Amniotic epithelial cell (primary cell): Measurements from ENCODE around the gene GARRE1.
A peak's percentile ranks its signal among the peaks of the same experiment; 100 is the strongest.
"Not testable (repeated sequence)": the region's sequence is repeated elsewhere in the genome, so short reads cannot be mapped to it uniquely, and the experiment has no call there.

ENCODE experiments used
- DNase-seq: peaks from one replicate; pipeline ENCODE4 v3.0.0-alpha.2; 2010; ENCODE audit warnings: low read depth

Gene GARRE1

GRCh38 chr19:34259367-34260095 lies 5.2 kb downstream of the GARRE1 start:
- DNase-seq: peak; percentile 46

DNA sequence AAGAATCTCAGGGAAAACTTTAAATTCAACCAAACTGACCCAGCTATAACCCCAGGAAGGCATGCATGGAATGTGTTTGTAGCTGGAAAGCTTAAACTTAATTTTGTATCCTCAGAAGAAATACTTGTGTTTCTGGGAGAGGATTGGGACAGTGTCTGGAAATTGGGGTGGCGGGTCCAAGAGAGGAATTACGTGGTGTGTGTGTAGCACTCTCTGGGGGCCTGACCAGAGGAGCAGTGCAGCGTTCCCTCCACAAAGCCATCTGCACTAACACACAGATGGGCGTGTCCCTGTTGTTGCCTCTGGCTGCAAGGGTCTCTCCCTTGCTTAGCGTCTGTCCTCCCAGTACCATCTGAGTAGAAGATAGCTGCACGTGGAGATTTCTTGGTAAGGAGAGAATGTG lies 6.4 kb downstream of the GARRE1 start:
- DNase-seq: peak; percentile 52

GRCh38 chr19:34261334-34262109 lies 7.2 kb downstream of the GARRE1 start:
- DNase-seq: no peak

GRCh38 chr19:34263745-34264237 lies 9.4 kb downstream of the GARRE1 start:
- DNase-seq: no peak

DNA sequence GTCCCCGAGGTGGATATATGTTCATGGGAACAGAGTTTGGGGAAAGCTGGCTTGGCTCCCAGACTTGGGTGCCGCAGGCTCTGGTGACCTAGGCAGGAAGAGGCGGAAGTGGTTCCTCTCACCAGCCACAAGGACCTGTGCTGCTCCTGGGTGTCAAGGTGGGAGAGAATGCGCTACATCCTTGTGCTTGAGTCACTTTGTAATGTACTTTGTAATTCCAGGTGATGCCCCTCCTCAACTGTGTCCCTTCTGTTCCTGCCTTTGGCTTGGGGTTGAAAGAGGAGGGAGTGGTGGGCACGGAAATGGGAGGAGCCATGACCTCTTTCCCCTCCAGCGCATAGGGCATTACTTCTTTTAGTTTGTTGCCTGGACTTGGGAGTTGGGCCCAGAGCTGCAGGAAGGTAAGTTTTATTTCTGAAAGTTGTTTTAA lies 10.9 kb downstream of the GARRE1 start:
- no peak for DNase-seq

DNA sequence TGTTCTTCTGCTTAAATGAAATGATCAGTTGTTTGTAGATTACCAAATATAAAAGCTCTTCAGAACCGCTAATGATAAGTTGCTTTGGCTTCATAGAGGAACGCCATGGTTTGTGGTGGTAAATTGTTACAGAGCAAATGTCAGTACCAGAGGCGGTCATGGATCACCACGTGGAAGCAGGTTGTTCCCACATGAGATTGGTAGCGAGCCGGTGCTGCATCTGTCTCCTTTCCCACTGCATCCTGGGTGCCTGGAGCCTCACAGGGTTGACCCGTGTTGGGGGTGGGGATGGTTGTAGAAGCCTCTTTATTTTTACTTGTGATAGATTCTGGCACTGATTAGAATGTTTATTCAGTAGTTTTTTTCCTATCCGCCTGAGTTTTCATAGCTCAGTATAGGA lies 14.7 kb downstream of the GARRE1 start:
- no peak for DNase-seq

DNA sequence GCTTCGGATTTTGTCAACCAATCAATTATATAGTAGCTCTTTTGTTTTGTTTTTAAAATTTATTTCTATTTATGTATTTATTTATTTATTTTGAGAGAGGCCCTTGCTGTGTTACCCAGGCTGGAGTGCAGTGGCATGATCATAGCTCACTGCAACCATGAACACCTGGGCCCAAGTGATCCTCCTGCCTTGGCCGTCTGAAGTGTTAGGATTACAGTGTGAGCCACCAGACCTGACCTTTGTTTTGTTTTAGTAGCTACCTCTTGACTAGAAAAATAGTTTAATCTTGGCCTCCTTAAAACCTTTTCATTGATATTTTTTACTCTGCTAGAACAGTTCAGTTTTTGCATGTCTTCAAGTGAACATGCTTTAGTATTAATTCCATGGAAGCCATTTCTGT lies 15.1 kb downstream of the GARRE1 start:
- no peak for DNase-seq

- peak; percentile 43 for DNase-seq
Measured at GRCh38 chr19:34269968-34270621, 15.7 kb downstream of the GARRE1 start.

DNA sequence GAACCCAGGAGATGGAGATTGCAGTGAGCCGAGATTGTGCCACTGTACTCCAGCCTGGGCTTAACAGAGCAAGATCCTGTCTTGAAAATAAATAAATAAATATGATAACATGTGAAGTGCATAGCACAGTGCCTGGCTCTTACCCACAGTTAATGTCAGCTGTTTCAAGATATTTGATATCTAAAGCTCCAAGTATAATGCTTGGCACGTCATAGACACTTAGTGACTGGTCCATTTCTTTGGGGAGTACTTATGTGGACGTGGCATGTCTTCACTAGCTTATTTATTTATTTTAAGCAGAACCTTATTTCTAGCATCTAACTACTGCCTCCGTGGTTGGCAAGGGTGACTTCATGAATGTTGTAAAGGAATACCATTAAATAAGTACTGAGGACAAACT lies 18.8 kb downstream of the GARRE1 start:
- no peak for DNase-seq

DNA sequence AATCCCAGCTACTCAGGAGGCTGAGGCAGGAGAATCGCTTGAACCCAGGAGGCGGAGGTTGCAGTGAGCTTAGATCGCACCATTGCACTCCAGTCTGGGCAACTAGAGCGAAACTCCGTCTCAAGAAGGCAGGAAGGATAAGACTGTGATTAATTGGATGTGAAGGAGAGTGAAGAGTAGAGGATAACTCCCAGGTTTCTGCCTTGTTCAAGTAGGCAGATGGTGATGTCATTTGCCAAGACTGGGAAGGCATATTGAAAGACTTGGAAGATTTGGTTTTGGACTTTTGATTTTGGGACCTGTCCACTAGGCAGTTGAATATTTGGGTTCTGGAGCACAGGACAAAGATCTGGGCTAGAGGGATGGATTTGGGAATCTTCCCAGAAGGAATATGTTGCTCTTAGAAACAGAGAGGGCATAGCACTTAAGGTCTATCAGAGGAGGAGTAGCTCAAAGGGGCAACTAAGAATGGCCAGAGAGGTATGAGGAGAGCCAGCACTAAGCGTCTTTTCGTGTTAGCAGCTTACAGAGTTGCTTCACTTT lies 20.0 kb downstream of the GARRE1 start:
- DNase-seq: peak; percentile 71

GRCh38 chr19:34274827-34275625 lies 20.7 kb downstream of the GARRE1 start:
- peak; percentile 95 for DNase-seq

GRCh38 chr19:34275705-34276104 lies 21.4 kb downstream of the GARRE1 start:
- no peak for DNase-seq

GRCh38 chr19:34276614-34277013 lies 22.3 kb downstream of the GARRE1 start:
- DNase-seq: no peak

DNA sequence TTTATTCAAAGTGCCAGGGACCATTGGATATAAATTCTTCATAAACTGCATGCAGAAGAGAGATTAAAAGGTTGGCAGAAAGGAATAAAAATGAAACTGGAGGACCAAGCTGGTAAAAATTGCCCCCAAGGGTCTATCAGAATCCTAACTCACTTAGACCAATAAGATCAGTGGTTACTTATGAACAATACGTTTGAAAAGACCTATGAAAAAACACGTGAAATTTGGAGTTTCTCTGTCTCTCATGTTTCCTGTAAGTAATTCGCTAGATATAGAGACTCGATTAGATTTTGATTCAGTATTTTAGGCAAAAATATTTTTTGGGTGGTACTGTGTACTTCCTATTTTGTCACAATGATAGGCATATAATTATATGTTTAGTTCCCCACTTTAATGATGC lies 22.9 kb downstream of the GARRE1 start:
- DNase-seq: no peak

- no peak for DNase-seq
Measured at GRCh38 chr19:34278783-34279182, 24.4 kb downstream of the GARRE1 start.

DNA sequence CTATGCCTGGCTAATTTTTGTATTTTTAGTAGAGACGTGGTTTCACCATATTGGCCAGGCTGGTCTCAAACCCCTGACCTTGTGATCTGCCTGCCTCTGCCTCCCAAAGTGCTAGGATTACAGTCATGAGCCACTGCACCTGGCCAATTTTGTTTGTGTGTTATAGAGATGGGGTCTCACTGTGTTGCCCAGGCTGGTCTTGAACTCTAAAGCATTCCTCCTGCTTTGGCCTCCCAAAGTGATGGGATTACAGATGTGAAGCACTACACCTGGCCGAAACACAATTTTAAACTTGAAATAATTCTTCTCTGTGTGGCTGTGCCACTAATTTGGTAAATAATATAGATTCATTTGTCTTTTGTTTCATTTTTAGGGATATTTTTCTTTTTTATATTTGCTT lies 27.1 kb downstream of the GARRE1 start:
- not testable (repeated sequence) for DNase-seq

DNA sequence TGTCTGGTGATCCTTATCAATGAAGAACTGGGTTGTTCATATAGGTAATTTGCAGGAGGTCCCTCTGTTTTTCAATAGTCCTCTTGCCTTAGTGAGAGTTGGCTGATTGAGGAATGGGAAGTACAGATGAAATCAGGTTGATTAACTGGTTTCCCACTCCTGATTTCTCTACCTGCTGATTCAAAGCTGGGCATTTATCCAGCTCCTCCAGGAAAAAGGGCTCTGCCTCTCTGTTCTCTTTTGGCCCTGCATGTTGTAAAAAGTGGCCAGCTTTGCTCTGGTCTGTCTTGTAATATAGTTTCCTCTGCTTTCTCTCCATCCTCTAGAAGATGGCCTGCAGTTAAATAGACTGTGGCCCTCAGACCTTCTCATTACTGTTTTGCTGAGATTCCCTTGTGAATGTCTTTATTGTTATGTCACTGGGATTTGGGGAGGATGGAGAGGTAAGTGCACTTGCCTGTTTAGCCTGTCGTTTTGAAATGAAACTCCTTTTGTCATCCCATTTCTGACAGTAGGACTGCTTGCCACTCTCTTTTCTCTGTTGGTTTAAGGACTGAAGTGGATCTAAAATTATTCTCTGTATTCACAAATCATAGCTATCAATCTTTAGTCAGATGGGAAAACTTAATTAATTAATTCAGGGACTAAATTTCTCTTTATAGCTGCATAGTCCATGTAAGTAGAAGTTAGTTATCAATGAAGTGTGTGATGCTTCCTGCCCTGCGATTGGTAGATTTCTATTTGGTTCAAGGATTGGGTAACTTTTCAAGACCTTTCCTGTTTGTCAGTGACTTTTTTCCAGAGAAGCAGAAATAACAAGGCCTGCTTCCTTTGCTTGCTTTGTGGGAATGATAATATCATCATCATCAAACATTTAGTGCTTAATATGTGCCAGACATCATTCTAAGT lies 28.5 kb downstream of the GARRE1 start:
- DNase-seq: no peak

DNA sequence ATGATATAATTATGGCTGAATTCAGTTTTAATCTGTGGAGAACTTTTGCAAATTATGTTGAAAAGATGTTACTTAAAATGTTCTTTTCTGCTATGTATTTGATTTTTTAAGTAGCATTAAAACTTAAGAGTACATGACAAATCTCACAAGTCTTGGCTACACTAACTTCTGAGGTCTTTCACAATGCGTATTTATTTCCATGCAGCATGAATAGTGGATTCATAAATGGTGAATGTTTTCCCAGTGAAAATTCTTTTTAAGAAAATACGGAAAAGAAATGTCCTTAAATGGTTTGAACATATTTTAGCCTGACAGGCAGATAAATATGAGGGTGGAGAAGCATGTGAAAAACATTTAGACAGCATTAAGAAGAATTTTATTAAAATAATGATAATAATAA lies 30.2 kb downstream of the GARRE1 start:
- DNase-seq: peak; percentile 48

GRCh38 chr19:34287662-34288140 lies 33.3 kb downstream of the GARRE1 start:
- DNase-seq: no peak

- DNase-seq: no peak
Measured at GRCh38 chr19:34288381-34288780, 34.0 kb downstream of the GARRE1 start.
